Bone marrow (tissue), 2 donors: ENCODE data around the gene RFFL.
"Not testable (repeated sequence)": the region's sequence is repeated elsewhere in the genome, so short reads cannot be mapped to it uniquely, and the experiment has no call there.

Experiments used
- DNase-seq, 2 donors: peaks; one replicate each; lab custom pipeline; 2025; lab: John Stamatoyannopoulos, UW

RFFL gene

GRCh38 chr17:35048685-35049379, 14.7 kb downstream of the RFFL start:
- no peak for DNase-seq

GRCh38 chr17:35046740-35047283, 16.7 kb downstream of the RFFL start:
- DNase-seq, result peak in 1 of 2 donors; percentile 33

GRCh38 chr17:35046245-35046644, 17.3 kb downstream of the RFFL start:
- no peak for DNase-seq

- DNase-seq, result not testable (repeated sequence)
These were observed 18.0 kb downstream of the RFFL start for GRCh38 chr17:35045458-35045979.

GRCh38 chr17:35044181-35044580, 19.3 kb downstream of the RFFL start:
- DNase-seq, result no peak

- no peak for DNase-seq
These were observed 22.1 kb downstream of the RFFL start for GRCh38 chr17:35041390-35041789.

GRCh38 chr17:35038453-35038852, 25.1 kb downstream of the RFFL start:
- DNase-seq, result no peak

GRCh38 chr17:35030780-35031179, 32.7 kb downstream of the RFFL start:
- DNase-seq, result no peak

- peak in 1 of 2 donors; percentile 54 for DNase-seq
These were observed 34.8 kb downstream of the RFFL start for GRCh38 chr17:35028531-35029262.

- not testable (repeated sequence) for DNase-seq
These were observed 35.4 kb downstream of the RFFL start for GRCh38 chr17:35028097-35028496.

GRCh38 chr17:35025541-35025940, 38.0 kb downstream of the RFFL start:
- no peak for DNase-seq

- no peak for DNase-seq
These were observed 40.0 kb downstream of the RFFL start for GRCh38 chr17:35023538-35023937.

GRCh38 chr17:35022536-35023063, 40.9 kb downstream of the RFFL start:
- peak; percentile 44 to 86 for DNase-seq

GRCh38 chr17:35021520-35022380, 41.8 kb downstream of the RFFL start:
- DNase-seq, result no peak

- DNase-seq, result no peak
These were observed 43.9 kb downstream of the RFFL start for GRCh38 chr17:35019386-35020179.

- no peak for DNase-seq
These were observed 44.7 kb downstream of the RFFL start for GRCh38 chr17:35018814-35019213.

GRCh38 chr17:35017021-35017420, 46.5 kb downstream of the RFFL start:
- DNase-seq, result no peak

- no peak for DNase-seq
These were observed 47.1 kb downstream of the RFFL start for GRCh38 chr17:35016369-35016768.

- no peak for DNase-seq
These were observed 51.8 kb downstream of the RFFL start for GRCh38 chr17:35011671-35012216.

- no peak for DNase-seq
These were observed 53.4 kb downstream of the RFFL start for GRCh38 chr17:35010093-35010492.

GRCh38 chr17:35006961-35007360, 56.5 kb downstream of the RFFL start:
- DNase-seq, result no peak
